ENCODE data around the gene IL17RB.

- TF ChIP-seq POLR2A (IDR thresholded peaks at IDR 0.05; ENCODE audit: low read length) (no peak), GATA1 (IDR thresholded peaks at IDR 0.05; ENCODE audit: low read depth, low read length) (no peak)
Observed at GRCh38 chr3:53836084-53836872, 10.1 kb upstream of the IL17RB start.
